Measurements from ENCODE around the gene ASB14.
A peak's percentile ranks its signal among the peaks of the same experiment; 100 is the strongest.

The ASB14 gene

DNA sequence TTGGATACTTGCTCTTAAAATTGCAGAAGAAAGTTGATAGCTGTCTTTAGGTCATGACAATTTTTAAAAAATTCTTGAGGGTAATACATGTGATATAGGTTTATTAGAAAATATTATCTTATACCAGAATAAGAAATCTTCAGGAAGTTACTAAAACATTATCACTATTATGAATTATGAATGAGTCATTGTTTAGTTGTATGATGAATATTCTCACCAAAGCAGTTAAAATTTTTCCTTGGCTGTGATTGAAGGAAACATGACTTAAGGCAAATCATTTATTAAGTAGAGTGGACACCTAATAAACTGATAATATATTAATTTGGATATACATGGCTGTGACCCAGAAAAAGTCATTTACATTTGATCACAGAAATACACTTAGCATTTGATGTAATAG lies 34.8 kb downstream of the ASB14 start:
- H3K4me1 ChIP-seq (ENCODE audit: insufficient read depth, low read length): no peaks in the 10 kb centered on the region
- no peak overlapping the region for H3K9ac ChIP-seq (ENCODE audit: low read length)
- H3K27ac ChIP-seq (ENCODE audit: low read depth, low read length): no peak overlapping the region
- no peaks in the 10 kb centered on the region for H3K27me3 ChIP-seq (ENCODE audit: control insufficient read depth in 1 of 2, insufficient read depth in 2 of 2, low read length in 2 of 2)
- H3K4me3 ChIP-seq (ENCODE audit: low read depth in 1 of 2, low read length in 2 of 2): no peak overlapping the region
- H3K36me3 ChIP-seq (ENCODE audit: insufficient read depth, low read length): peaks cover 50% of the 10 kb centered on the region
- no peaks in the 10 kb centered on the region for H3K9me3 ChIP-seq (ENCODE audit: low read length)

DNA sequence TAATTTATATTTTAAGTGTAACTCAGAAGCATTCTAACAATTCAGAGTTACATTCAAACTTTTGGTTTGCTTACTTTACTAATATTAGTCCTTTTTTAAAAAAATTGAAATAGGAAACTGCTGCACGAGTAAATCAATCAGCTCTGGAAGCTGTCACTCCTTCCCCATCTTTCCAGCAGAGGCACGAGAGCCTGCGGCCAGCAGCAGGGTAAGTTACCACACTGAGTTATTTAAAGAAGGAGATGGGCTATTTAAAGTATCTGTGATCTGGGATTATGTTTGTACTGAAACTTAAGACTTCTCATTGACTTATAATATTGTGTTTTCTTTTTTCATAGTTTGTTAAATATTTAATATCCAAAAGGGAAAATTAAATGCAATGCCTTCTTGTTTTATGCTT lies 35.6 kb downstream of the ASB14 start:
- peaks cover 56% of the 10 kb centered on the region for H3K36me3 ChIP-seq (ENCODE audit: insufficient read depth, low read length)

DNA sequence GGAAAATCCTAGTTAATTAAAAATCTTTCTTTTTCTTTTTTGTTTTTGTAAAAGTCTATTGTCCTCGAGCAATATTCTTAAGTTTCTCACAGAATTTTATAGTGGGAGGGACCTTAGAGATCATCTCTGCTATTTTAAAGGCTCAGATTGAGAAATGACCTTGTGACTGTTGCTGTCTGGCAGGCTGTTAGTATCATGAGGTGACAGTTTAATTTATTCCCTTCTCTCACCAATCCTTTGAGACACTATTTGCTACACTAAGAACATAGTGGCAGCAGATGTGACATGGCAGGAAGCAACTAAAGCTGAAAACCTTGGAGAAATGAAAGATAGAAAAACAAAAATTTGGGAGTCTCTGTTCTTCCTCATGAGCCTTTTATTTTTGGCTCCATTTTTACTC lies 40.1 kb downstream of the ASB14 start:
- Histone ChIP-seq H3K9me3 (ENCODE audit: low read length) (no peaks in the 10 kb centered on the region), H3K4me1 (ENCODE audit: insufficient read depth, low read length) (no peaks in the 10 kb centered on the region), H3K9ac (ENCODE audit: low read length) (no peak overlapping the region), H3K27ac (ENCODE audit: low read depth, low read length) (no peak overlapping the region), H3K27me3 (ENCODE audit: control insufficient read depth in 1 of 2, insufficient read depth in 2 of 2, low read length in 2 of 2) (no peaks in the 10 kb centered on the region), H3K4me3 (ENCODE audit: low read depth in 1 of 2, low read length in 2 of 2) (no peak overlapping the region), H3K36me3 (ENCODE audit: insufficient read depth, low read length) (peaks cover 46% of the 10 kb centered on the region)

More for the DNA sequence above, 35.6 kb downstream of the ASB14 start:
- no peaks in the 10 kb centered on the region for H3K4me1 ChIP-seq (ENCODE audit: insufficient read depth, low read length)
- no peaks in the 10 kb centered on the region for H3K27me3 ChIP-seq (ENCODE audit: control insufficient read depth in 1 of 2, insufficient read depth in 2 of 2, low read length in 2 of 2)
- no peak overlapping the region for H3K27ac ChIP-seq (ENCODE audit: low read depth, low read length)
- H3K9ac ChIP-seq (ENCODE audit: low read length): no peak overlapping the region
- no peak overlapping the region for H3K4me3 ChIP-seq (ENCODE audit: low read depth in 1 of 2, low read length in 2 of 2)
- no peaks in the 10 kb centered on the region for H3K9me3 ChIP-seq (ENCODE audit: low read length)

DNA sequence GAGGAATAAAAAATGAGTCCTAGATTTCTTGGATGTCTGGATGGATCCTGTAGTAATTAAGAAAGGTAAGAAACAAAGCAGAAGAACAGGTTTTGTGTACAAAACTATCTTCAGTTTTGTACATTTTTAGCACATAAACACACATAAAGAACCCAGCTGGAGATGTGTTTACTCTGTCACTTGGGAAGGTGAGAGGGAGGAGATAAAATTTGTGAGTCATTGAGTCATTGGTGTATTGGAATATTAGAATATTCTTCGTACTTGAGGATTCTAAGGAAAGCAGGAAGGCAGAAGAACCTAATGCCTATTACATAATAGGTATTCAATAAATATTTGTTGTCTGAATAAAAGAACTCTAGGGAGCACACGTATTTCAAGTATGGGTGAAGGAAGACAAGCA lies 47.5 kb downstream of the ASB14 start:
- H3K9me3 ChIP-seq (ENCODE audit: low read length): no peaks in the 10 kb centered on the region
- H3K36me3 ChIP-seq (ENCODE audit: insufficient read depth, low read length): peaks cover 70% of the 10 kb centered on the region
- no peak overlapping the region for H3K9ac ChIP-seq (ENCODE audit: low read length)
- no peaks in the 10 kb centered on the region for H3K4me1 ChIP-seq (ENCODE audit: insufficient read depth, low read length)
- H3K27ac ChIP-seq (ENCODE audit: low read depth, low read length): no peak overlapping the region
- H3K27me3 ChIP-seq (ENCODE audit: control insufficient read depth in 1 of 2, insufficient read depth in 2 of 2, low read length in 2 of 2): no peaks in the 10 kb centered on the region
- no peak overlapping the region for H3K4me3 ChIP-seq (ENCODE audit: low read depth in 1 of 2, low read length in 2 of 2)

DNA sequence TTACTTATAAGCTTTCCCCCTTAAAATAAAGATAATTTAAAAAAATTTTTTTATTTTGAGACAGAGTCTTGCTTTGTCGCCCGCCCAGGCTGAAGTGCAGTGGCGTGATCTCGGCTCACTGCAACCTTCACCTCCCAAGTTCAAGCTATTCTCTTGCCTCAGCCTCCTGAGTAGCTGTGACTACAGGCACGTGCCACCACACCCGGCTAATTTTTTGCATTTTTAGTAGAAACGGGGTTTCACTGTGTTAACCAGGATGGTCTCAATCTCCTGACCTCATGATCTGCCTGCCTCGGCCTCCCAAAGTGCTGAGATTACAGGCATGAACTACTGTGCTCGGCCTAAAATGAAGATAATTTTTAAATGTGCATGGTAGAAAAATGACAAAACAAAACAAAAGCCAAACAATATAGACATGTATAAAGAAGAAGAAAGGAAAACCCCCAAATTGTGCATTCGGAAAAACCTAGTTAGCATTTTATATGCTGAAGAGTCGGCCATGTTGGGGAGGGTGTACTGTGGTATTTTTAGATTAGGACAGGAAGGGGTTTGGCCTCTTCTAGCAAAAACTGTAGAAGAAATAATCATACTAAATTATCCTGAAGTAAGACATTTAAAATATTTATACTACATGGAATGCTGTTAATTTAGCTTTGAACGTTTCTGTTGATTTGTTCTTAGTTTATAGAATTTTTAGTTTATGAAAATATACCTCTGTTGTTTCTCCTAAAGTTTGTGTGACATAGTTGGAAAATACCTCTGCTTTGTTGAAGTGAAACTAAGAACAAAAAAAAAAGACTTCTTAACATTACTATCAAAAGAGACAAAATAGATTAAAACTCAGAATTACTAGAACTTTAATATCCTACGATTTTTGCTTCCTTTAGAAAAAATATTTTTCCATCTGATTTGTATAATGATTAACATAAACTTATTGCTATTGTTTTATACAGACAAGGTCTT lies 57.6 kb downstream of the ASB14 start:
- Histone ChIP-seq H3K9ac (ENCODE audit: low read length) (no peak overlapping the region), H3K27ac (ENCODE audit: low read depth, low read length) (no peak overlapping the region), H3K4me1 (ENCODE audit: insufficient read depth, low read length) (peaks cover 14% of the 10 kb centered on the region)

DNA sequence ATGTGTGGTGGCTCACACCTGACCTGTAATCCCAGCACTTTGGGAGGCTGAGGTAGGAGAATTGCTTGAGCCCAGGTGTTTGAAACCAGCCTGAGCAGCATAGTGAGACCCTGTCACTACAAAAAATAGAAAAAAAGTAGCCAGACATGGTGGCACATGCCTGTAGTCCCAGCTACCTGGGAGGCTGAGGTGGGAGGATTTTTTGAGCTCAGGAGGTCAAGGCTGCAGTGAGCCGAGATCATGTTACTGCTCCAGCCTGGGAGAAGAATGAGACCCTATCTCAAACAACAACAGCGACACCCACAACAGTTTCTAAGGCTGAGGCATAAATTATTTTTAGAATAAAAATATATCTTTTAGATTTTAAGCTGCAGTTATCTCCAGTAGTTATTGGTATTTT lies 58.7 kb downstream of the ASB14 start:
- H3K4me3 ChIP-seq (ENCODE audit: low read depth in 1 of 2, low read length in 2 of 2): no peak overlapping the region
- peaks cover 8% of the 10 kb centered on the region for H3K36me3 ChIP-seq (ENCODE audit: insufficient read depth, low read length)
- H3K27me3 ChIP-seq (ENCODE audit: control insufficient read depth in 1 of 2, insufficient read depth in 2 of 2, low read length in 2 of 2): no peaks in the 10 kb centered on the region
- H3K27ac ChIP-seq (ENCODE audit: low read depth, low read length): no peak overlapping the region
- no peaks in the 10 kb centered on the region for H3K9me3 ChIP-seq (ENCODE audit: low read length)
- H3K9ac ChIP-seq (ENCODE audit: low read length): no peak overlapping the region
- peaks cover 21% of the 10 kb centered on the region for H3K4me1 ChIP-seq (ENCODE audit: insufficient read depth, low read length)

More for the DNA sequence above, 57.6 kb downstream of the ASB14 start:
- H3K27me3 ChIP-seq (ENCODE audit: control insufficient read depth in 1 of 2, insufficient read depth in 2 of 2, low read length in 2 of 2): no peaks in the 10 kb centered on the region
- H3K9me3 ChIP-seq (ENCODE audit: low read length): no peaks in the 10 kb centered on the region
- no peak overlapping the region for H3K4me3 ChIP-seq (ENCODE audit: low read depth in 1 of 2, low read length in 2 of 2)
- H3K36me3 ChIP-seq (ENCODE audit: insufficient read depth, low read length): peaks cover 14% of the 10 kb centered on the region

DNA sequence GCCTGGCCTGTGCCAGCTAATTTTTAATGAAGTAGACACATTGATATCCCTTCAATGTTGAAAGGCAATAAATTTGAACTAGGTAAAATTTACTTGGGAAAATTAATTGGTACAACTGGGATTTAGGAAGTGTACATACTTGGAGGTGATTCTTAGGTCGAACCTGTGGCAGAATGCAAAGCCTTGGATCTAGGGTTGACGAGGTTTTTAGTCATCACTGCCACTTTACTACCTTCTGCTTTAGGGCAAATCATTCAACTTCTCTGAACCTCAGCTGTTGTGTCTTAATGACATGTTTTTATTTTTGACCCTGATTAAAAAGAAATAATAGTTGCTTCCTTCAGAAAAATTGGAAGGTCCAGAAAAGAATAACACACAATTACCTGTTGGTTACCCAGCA lies 62.5 kb downstream of the ASB14 start:
- H3K9me3 ChIP-seq (ENCODE audit: low read length): no peaks in the 10 kb centered on the region
- no peak overlapping the region for H3K4me3 ChIP-seq (ENCODE audit: low read depth in 1 of 2, low read length in 2 of 2)
- H3K27me3 ChIP-seq (ENCODE audit: control insufficient read depth in 1 of 2, insufficient read depth in 2 of 2, low read length in 2 of 2): no peaks in the 10 kb centered on the region
- no peak overlapping the region for H3K9ac ChIP-seq (ENCODE audit: low read length)
- H3K36me3 ChIP-seq (ENCODE audit: insufficient read depth, low read length): no peaks in the 10 kb centered on the region
- H3K4me1 ChIP-seq (ENCODE audit: insufficient read depth, low read length): peaks cover 19% of the 10 kb centered on the region
- H3K27ac ChIP-seq (ENCODE audit: low read depth, low read length): no peak overlapping the region

DNA sequence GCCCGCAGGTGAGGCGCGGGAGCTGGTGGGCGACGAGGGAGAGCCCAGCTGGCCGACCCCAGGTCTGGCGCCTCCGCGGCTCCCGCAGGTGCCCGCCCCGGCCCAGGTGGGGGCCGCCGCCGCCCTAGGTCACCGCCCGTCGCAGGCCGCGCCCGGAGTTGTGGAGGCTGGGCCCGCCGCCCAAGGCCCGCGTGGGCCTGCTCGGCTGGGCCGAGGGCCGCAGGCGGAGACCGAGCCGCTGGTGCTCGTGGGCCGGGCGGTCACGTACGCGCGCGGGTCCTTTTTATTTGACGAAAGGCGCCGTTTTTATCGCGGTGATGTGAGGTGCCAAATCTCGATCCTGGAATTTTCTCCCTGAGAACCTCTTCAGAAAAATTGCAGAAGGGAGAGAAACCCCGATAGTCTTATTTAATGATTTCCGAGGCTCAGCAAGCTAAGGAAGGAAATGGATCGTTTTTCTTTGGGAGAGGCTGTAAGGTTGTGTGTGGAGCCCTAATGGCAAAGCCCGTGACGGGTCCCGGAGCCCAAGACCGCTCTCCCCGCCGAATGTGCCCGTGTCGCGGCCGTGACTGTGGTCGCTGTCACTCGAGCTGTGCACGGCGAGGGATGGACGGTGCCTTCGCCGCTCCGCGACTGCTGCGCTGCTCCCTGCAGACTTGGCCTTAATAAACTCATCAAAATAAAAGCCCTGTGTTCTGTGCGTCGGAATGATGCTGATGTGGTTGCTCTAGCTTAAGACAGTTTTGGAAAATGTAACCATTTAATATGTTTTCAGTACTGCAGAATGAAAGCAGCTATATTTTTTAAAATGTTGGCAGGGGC lies 64.3 kb downstream of the ASB14 start:
- no peaks in the 10 kb centered on the region for H3K27me3 ChIP-seq (ENCODE audit: control insufficient read depth in 1 of 2, insufficient read depth in 2 of 2, low read length in 2 of 2)
- peak overlapping the region; percentile 56 for H3K9ac ChIP-seq (ENCODE audit: low read length)
- H3K4me1 ChIP-seq (ENCODE audit: insufficient read depth, low read length): peaks cover 16% of the 10 kb centered on the region
- peak overlapping the region; percentile 80 to 87 for H3K4me3 ChIP-seq (ENCODE audit: low read depth in 1 of 2, low read length in 2 of 2)
- no peaks in the 10 kb centered on the region for H3K36me3 ChIP-seq (ENCODE audit: insufficient read depth, low read length)
- no peaks in the 10 kb centered on the region for H3K9me3 ChIP-seq (ENCODE audit: low read length)
- peak overlapping the region; percentile 91 for H3K27ac ChIP-seq (ENCODE audit: low read depth, low read length)

DNA sequence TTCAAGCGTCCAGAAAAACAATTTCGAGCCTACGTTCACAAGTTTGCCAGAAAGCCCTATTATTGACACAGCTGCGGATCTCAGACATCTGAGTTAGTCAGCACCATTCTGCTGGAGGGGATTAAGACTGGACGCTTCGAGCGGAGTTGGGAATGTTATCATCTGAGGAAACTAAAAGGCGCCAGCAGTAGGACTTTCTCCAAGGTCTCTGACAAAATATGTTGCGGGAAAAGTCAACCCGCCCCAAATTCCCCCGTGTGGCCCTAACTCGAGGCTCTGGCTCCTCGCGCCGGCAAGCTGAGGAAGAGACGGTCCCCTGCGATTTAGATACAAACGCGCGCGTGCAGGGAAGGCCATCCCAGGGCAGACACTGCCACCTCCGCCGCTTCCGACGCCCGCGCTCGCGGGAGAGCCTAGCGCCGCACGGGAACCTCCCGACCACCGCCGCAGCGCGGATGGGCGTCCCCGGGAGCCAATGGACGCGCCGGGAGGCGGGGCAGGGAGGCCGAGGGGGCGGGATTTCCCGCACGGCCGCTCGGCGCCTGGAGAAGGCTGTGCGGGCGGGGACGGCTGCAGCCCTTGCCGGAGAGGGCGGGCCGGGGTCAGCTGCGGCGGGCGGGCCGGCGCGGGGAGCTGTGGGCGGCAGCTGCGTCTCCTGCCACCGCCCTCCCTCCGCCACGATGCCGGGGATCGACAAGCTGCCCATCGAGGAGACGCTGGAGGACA lies 65.1 kb downstream of the ASB14 start, which contains the start of gene APPL1:
Gene APPL1 (plus strand): TSS at position 526 of the 726 bp plus-strand sequence. CDS start 155 bp downstream, at position 681.
- Histone ChIP-seq H3K4me3 (ENCODE audit: low read depth in 1 of 2, low read length in 2 of 2) (peak within 1 kb of the TSS; percentile 80 to 87), H3K27ac (ENCODE audit: low read depth, low read length) (peak within 1 kb of the TSS; percentile 97), H3K9ac (ENCODE audit: low read length) (peak within 1 kb of the TSS; percentile 60), H3K4me1 (ENCODE audit: insufficient read depth, low read length) (peaks cover 16% of the 10 kb centered on the region), H3K36me3 (ENCODE audit: insufficient read depth, low read length) (no peaks in the 10 kb centered on the region), H3K27me3 (ENCODE audit: control insufficient read depth in 1 of 2, insufficient read depth in 2 of 2, low read length in 2 of 2) (no peaks in the 10 kb centered on the region), H3K9me3 (ENCODE audit: low read length) (no peaks in the 10 kb centered on the region)

DNA sequence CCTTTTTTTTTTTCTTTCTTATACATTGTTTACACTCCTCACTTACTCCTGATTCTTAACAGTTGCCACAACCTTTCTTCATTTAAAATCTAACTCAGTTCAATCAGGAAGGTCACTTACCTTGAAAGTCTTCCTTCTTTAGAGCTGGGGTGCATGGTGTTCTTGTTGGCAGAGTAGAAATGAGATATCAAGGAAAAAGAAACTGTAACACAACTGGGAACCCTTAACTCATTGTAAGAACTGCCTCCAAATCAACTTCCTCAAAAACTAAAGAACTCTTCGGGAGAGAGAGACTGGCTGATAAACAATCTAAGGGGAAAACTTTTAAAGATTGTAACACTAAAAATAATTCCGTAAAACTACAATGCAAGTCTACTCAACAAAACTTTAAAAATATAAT lies 66.3 kb downstream of the ASB14 start:
- H3K36me3 ChIP-seq (ENCODE audit: insufficient read depth, low read length): no peaks in the 10 kb centered on the region
- no peak overlapping the region for H3K4me3 ChIP-seq (ENCODE audit: low read depth in 1 of 2, low read length in 2 of 2)
- no peaks in the 10 kb centered on the region for H3K27me3 ChIP-seq (ENCODE audit: control insufficient read depth in 1 of 2, insufficient read depth in 2 of 2, low read length in 2 of 2)
- H3K4me1 ChIP-seq (ENCODE audit: insufficient read depth, low read length): peaks cover 16% of the 10 kb centered on the region
- no peak overlapping the region for H3K9ac ChIP-seq (ENCODE audit: low read length)
- no peak overlapping the region for H3K27ac ChIP-seq (ENCODE audit: low read depth, low read length)
- H3K9me3 ChIP-seq (ENCODE audit: low read length): no peaks in the 10 kb centered on the region

DNA sequence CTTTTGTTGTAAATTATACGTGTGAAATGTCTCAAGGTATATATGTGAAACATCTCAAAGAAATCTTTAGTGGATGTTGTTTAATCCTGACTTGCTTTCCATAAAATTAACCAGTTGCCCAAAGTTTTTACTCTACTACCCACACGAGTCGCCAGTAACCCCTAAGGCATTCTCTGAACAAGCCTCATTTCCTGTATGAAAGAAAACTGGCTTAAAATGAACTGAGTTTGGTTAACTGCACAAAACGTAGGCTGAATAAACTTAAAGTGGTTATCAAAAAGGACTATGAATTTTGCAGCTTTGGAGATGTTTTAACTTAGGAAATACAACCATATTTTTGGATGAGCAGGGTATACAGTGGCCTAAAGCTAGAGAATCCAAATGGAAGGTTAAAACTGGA lies 67.6 kb downstream of the ASB14 start:
- H3K4me1 ChIP-seq (ENCODE audit: insufficient read depth, low read length): peaks cover 16% of the 10 kb centered on the region
- H3K4me3 ChIP-seq (ENCODE audit: low read depth in 1 of 2, low read length in 2 of 2): no peak overlapping the region
- H3K9me3 ChIP-seq (ENCODE audit: low read length): no peaks in the 10 kb centered on the region
- H3K27me3 ChIP-seq (ENCODE audit: control insufficient read depth in 1 of 2, insufficient read depth in 2 of 2, low read length in 2 of 2): no peaks in the 10 kb centered on the region
- no peaks in the 10 kb centered on the region for H3K36me3 ChIP-seq (ENCODE audit: insufficient read depth, low read length)
- H3K27ac ChIP-seq (ENCODE audit: low read depth, low read length): no peak overlapping the region
- H3K9ac ChIP-seq (ENCODE audit: low read length): no peak overlapping the region

Measured in muscle layer of colon (tissue), 2 donors.